DMS79 (cell line): ENCODE results near the gene PRAMEF12.
"Not testable (repeated sequence)": the region's sequence is repeated elsewhere in the genome, so short reads cannot be mapped to it uniquely, and the experiment has no call there.

Experiments
- DNase-seq: peaks from one replicate; lab custom pipeline; 2025; lab: John Stamatoyannopoulos, UW

The PRAMEF12 gene

DNA sequence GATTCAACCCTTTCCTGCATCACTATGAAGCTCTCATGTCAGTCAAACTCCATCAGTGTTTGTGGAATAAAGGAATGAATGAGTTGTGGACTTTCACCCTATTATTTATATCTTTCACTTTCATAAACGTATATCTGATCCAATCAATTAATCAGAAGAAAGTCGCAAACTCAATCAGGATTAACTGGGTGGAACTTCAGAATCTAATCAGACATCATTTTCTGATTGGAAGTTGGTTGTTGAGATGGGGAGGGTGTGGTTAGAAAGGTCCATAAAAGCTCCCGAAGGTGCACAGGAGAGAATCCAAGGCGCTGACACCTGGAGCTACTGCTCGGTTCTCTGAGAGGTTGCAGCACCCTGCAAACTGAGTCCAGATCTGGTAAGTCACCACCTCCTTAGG lies at the start of gene PRAMEF12:
PRAMEF12 (plus strand) TSS at position 301 of the 400 bp plus-strand sequence. CDS start 1,130 bp downstream, outside the sequence.
- DNase-seq = no peak

DNA sequence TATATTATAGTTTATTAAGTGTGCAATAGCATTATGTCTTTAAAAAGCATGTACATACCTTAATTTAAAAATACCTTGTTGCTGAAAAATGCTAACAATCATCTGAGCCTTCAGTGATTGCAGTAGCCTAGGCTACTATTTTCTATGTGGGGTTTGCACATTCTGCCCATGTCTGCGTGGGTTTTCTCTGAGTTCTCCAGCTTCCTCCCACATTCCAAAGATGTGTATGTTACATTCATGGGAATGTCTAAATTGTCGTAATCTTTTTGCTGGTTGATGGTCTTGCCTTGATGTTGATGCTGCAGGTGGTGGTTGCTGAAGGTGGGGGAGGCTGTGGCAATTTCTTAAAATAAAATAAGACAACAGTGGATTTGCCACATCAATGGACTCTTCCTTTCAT lies 45.1 kb upstream of the PRAMEF12 start:
- no peak for DNase-seq

DNA sequence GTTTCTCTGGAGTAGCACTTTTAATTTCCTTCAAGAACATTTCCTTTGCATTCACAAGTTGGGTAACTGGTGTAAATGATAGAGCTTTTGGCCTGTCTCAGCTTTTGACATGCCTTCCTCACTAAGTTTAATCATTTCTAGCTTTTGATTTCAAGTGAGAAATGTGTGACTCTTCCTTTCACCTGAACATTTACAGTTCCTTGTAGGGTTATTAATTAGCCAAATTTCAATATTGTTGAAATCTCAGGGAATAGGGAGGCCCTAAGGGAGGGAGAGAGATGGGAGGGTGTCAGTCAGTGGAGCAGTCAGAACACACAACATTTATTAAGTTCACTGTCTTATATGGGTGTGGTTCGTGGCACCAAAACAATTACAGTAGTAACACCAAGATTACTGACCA lies 43.4 kb upstream of the PRAMEF12 start:
- DNase-seq = no peak

DNA sequence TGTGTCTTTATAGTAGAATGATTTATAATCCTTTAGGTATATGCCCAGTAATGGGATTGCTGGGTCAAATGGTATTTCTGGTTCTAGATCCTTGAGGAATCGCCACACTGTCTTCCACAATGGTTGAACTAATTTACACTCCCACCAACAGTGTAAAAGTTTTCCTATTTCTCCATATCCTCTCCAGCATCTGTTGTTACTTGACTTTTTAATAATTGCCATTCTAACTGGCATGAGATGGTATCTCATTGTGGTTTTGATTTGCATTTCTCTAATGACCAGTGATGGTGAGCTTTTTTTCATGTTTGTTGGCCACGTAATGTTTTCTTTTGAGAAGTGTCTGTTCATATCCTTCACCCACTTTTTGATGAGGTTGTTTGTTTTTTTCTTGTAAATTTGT lies 42.5 kb upstream of the PRAMEF12 start:
- not testable (repeated sequence) for DNase-seq

DNA sequence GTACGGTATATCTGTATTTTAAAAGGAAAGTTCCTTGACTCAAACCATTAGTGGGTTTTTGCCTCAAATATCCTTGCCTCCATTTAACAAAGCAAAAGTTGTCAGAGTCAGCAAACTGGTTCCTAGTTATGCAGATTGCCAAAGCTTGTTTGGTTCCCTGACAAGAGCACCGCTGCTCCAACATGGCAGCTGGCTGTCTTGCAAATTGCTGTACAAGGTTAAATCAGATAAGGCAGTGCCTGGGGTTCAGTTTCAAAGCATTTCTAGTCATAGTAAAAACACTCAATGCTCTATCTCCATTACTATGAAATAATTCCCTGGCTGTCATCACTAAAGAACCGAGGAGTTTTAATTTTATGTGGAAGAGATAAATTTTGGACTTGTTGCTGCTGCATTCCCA lies 38.9 kb upstream of the PRAMEF12 start:
- no peak for DNase-seq

DNA sequence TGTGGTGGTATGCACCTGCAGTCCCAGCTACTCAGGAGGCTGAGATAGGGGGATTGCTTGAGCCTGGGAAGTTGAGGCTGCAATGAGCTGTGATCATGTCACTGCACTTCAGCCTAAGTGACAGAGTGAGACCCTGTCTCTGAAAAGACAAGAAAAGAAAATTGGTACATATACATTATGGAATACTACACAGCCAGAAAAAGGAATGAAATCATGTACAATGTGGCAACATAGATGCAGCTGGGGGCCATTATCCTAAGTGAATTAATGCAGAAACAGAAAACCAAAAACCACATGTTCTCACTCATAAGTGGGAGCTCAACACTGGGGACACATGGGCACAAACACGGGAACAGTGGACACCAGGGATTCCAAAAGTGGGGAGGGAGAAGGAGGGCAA lies 34.6 kb upstream of the PRAMEF12 start:
- no peak for DNase-seq

DNA sequence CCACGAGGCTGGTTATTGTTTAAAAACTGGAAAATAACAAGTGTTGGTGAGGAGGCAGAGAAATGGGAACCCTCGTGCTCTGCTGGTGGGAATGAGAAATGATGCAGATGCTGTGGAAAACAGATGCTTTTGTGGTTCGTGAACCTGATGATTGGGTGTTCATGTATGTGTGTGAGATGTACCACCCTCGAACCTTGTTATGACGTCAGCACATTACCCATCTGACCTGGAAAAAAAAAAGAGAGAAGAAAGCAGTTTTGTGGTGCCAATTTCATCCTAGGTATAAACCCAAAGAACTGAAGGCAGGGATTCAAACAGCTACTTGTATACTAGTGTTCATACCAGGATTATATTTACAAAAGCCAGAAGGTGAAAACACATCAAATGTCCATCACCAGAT lies 33.9 kb upstream of the PRAMEF12 start:
- no peak for DNase-seq

DNA sequence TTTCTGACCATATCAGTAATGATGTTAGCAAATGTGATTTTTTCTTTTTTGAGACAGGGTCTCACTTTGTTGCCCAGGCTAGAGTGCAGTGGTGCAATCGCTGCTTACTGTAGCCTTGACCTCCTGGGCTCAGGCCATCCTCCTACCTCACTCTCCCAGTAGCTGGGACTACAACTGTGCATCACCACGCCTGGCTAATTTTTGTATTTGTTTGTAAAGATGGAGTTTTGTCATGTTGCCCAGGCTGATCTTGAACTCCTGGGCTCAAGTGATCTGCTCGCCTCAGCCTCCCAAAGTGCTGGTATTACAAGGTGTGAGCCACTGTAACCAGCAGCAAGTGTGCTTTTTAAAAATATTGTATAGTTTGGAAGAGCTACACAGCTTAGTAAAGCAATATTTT lies 31.6 kb upstream of the PRAMEF12 start:
- no peak for DNase-seq

DNA sequence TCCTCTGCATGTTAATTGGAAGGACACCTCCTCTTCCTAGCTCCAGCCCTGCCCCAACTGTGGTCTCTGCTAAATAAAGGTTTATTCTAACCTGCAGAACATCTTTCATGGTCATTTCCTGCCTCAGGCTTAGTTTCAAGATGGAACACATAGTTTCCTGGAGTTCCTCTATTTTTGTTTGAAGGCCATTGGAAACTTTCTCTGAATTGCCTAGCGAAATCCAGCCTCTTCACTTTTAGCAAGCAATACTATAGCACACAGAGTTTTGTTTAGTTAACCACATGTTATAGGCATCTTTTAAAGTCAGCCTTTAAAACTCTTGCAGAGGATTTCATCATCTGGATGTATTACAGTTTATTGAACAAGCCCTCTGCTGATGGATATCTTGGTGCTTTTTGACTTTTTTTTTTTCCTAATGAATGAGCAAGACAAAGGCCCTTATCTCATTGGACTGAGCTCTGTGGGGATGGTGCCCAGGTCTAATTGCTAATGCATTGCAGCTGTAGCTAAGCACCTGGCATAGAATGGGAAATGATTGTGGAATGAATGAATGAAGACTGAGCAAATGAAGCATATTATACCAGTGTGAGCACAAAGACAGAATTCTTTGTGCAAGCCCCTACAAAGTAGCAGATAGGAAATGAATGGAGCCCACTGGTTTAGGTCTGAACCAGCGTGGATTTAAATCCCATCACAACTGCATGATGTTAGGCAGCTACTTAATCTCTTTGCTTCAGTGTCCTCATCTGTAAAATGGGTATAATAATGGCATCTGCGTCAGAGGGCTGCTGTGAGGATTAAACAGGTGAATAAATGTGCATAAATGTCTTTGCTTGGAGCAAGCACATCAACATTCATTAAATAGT lies 28.2 kb upstream of the PRAMEF12 start:
- DNase-seq = no peak

DNA sequence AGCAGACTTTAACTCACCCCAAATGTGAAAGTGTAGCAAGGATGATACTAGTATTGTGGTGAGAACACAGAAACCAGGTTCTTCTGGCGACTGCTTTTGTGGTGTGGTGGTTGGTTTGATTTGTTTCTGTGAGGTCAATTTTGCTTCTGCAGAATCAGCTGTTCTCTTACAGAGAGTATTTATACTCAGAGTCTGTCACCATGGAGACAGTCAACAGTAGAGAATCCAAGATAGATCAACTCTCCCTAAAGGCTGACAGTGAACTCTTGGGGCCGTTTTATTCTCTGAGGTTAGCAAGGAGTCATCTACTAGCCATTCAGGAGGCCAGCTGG lies 27.6 kb upstream of the PRAMEF12 start, which contains the start of gene CFAP107:
CFAP107 (plus strand) TSS at position 209 of the 332 bp plus-strand sequence. CDS start 231 bp downstream, outside the sequence.
- no peak for DNase-seq

DNA sequence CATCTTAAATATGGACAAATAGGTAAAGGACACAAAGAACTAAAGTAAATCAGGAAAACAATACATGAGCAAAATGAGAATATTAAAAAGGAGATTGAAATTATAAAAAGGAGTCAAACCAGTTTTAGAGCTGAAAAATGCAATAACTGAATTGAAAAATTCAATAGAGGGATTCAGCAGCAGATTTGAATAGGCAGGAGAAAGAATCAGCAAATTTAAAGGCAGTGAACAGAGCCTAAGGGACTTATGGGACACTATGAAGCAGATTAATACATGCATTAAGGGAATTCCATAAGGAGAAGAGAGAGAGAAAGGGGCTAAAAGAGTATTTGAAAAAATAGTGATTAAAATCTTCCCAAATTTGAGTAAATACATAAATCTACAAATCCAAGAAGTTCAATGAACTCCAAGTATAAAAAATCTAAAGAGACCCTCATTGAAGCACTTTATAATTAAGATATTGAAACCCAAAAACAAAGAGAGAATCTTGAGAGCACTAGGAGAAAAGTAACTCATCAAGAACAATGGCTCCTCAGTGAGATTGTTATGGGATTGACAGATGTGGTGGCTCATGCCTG lies 24.7 kb upstream of the PRAMEF12 start:
- no peak for DNase-seq

DNA sequence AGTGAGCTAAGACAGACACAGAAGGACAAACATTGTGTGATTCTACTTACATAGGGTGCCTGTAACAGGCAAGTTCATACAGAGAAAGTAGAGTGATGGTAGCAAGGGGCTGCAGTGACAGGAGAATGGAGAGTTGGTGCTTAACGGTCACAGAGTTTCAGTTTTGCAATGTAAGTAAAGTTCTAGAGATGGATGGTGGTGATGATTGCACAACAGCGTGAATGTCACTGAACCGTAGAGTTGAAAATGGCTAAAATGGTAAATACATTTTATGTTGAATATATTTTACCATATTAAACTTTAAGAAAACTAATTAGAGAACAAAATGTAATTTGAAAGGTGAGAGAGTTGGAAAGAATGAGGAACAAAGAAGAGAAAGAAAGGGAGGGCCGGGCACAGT lies 18.8 kb upstream of the PRAMEF12 start:
- no peak for DNase-seq

DNA sequence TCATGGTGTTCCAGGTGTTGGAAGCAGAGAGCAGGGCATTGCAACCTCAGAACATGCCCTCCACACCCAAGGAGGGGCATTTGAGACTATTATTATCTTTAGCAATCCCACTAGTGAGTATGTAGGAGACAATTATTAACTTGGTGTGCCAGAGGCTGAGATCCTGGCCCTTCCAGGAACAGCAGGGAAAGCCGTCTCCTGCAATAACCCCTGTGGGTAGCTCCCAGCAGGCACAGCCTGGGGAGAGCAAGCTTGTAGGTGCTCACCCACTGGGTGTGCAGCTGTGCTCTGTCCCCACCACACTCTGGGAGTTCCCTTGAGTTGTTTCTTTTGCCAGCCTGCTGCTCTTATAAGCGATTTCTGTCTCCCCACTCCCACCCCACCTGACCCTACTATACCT lies 17.3 kb upstream of the PRAMEF12 start:
- no peak for DNase-seq

DNA sequence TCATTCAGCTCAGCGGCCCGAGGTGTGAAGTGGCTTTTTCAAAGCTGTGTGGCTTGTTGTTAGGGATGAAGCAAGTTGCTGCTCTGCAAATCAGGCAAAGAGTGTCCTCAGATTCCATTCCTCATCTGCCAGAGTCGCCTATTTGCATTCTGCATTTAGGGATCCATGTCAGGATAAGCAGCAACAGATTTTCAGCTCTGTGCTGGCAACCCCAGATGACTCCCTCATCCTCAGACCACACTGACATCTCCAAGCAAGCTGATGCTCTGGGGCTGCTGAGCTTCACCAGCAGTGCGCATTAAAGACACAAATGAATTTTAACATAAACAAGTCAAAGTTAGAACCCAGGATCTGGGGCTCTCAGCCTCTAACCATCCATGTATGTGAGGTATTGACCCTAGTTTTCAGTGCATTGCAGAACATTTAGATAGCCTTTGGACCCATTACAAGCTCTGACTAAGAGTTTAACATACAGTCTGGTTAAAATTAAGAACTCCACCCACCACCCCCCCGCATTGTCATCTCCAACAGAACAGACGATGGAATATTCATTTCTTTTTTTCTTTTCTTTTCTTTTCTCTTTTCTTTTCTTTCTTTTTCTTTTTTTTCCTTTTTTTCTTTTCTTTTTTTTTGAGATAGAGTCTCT lies 16.6 kb upstream of the PRAMEF12 start:
- no peak for DNase-seq

DNA sequence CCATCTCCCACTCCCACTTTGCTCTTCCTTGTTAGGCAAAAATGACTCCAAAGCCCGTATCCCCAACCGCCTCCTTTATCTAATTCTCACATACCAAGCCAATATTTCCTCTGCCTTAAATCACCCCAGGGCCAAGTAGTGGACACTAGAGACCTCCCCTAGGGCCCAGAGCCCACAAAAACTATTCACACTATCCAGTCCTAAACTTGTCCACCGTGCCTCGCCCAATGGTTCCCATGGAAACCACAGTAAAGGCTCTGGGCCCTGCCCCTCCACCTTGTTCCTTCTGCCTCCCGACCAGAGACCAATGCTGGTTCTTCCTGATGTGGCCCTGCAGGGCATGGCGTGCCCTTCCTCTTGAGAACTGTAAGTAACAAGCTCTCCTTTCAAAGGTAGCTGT lies 15.7 kb upstream of the PRAMEF12 start:
- no peak for DNase-seq

DNA sequence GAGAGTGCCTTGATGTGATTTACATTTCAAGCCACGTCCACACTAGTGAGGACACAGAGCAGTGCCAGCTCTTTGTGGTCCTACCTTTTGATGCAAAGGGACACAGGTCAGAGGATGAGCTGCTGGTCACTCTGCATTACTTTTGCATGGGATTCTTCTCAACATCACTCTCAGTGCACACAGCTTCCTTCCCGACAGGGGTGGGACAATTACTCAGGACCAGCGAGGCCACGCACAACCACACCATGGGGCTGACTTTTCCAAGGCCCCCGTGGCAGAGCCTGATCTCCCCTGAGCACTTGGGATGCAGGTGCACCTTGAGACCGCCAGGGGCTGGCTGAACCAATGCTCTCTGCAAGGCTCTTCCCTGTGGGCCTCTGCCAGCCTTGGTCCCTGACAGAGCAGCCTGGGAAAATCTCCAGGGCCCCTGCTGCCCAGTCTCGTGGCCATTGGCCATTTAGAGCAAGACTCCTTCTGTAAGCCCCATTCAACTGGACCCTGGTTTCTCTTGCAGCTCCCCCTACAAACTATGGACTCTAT lies 13.2 kb upstream of the PRAMEF12 start:
- no peak for DNase-seq

DNA sequence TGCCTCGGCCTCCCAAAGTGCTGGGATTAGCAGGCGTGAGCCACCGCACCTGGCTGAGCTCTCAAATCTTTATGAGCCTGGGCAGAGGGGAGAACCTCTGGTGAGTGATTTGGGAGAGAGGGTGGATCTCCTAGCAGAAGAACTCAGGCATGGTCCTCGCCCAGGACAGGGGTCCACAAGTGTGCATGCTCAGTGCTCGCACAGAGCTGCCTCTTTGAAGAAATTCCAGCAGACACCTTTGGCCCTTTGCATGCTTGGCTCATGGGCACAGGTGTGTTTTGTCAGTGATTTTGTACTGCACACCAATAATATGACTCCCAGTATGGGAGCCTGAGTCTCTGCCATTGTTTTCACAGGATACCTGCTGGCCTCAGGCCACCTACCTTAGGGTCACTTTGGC lies 11.8 kb upstream of the PRAMEF12 start:
- no peak for DNase-seq

DNA sequence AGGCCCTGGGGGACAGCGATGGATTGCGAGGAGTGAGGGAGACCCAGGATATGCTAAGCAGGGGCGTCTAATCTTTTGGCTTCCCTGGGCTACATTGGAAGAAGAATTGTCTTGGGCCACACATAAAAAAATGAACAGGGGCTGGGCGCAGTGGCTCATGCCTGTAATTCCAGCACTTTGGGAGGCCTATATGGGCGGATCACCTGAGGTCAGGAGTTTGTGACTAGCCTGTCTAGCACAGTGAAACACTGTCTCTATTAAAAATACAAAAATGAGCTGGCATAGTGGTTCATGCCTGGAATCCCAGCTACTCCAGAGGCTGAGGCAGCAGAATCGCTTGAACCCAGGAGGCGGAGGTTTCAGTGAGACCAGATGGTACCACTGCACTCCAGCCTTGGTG lies 10.8 kb upstream of the PRAMEF12 start:
- no peak for DNase-seq

DNA sequence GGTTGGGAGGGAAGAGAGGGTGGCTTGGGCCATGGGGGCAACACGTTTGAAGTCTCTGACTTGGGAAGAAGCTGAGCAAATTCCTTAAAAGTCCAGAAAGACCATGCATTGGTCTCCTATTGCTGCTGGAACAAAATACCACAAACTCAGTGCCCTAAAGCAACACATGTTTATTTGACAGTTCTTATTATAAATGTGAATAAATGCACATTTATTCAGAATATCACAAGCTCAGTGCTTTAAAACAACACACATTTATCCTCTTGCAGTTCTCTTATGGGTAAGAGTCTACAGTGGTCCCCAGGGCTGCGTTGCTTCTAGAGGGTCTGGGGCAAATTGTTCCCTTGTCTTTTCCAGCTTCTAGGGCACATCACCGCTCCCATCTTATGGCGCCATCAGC lies 10.1 kb upstream of the PRAMEF12 start:
- DNase-seq = no peak

DNA sequence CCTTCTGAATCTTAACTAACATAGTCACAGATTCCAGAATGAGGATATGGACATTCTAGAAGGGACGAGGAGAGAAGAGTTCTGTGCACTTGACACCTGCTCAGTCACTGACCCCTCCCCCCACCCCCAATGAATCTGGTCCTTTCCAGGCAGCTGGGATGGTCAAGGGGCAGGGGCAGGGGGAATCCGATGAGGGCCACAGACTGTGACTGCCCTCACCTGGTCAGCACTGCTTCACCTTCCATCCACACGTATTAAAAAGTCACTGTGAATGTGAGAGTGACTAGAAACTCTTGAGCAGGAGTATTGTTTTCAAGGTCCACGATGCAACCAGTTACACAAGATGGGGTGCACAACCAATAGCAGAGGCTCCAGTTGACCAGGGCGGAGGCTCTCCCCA lies 9.5 kb upstream of the PRAMEF12 start:
- DNase-seq = no peak

DNA sequence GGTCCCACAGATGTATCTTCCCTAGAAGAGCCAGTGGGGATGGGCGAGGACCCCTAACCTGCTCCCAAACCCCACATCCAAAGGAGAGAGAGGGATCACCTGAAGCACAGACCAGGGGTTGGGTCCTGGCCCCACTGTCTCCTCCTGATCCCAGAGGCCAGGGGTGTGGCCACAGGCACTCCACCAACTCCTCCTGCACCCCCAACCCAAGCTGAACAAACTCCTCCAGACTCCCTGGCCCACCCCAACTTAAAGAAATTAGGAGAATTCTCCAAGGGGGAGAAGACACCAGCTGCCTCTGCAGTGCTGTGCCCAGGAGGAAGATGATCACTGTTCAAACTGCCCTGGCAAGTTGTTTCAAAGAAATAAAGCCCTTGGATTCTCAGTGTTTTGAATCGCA lies 4.5 kb upstream of the PRAMEF12 start:
- no peak for DNase-seq

DNA sequence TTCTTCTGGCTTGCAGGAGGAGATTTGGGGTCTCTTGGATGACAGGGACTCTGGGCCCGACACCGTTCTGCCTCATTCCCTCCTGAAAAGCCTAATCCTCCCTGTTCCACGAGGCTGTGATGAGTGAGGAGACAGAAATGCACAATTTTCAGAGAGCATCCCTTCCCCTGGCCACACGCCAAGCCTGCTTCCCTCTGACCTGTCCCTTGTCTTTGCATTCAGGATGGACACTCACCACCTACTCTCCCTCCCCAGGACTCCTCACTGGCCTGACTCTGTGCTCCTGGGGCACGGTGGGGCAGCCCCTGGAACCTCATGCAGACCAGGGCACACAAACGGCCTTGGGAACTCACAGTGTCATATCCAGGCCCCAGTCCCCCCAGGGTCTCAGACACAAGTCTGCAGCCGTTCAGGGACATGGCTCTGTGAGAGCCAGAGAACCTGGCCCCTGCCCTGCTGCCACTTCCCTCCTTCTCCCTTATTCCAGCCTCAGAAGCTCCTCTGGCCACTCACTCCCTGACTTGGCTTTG lies 3.5 kb upstream of the PRAMEF12 start:
- no peak for DNase-seq

DNA sequence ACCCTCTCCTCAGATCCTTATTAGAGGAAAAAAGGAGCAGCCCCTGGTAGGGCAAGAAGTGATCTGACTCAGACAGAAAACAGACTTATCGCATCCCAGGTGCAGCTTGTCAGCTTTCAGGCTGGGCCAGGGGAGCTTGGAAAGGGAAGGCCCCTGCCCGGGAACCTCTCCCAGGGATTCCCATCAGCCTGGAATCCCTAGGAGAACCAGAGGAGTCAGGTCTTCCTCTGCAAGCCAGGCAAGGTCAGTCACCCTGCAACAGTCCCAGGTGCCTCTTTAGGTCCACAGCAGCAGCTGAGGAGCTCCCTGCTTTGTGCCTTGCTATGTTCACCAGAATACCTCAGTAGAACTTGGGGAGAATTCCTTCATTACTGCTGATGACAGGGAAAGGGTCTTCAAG lies 2.9 kb upstream of the PRAMEF12 start:
- no peak for DNase-seq
